HS-27A (cell line): Measurements from ENCODE around the gene KHNYN.

ENCODE experiments used
- DNase-seq: peaks from one replicate; pipeline ENCODE4 v3.0.0-alpha.2; 2012; ENCODE audit warnings: low read depth, missing footprints

KHNYN gene

DNA sequence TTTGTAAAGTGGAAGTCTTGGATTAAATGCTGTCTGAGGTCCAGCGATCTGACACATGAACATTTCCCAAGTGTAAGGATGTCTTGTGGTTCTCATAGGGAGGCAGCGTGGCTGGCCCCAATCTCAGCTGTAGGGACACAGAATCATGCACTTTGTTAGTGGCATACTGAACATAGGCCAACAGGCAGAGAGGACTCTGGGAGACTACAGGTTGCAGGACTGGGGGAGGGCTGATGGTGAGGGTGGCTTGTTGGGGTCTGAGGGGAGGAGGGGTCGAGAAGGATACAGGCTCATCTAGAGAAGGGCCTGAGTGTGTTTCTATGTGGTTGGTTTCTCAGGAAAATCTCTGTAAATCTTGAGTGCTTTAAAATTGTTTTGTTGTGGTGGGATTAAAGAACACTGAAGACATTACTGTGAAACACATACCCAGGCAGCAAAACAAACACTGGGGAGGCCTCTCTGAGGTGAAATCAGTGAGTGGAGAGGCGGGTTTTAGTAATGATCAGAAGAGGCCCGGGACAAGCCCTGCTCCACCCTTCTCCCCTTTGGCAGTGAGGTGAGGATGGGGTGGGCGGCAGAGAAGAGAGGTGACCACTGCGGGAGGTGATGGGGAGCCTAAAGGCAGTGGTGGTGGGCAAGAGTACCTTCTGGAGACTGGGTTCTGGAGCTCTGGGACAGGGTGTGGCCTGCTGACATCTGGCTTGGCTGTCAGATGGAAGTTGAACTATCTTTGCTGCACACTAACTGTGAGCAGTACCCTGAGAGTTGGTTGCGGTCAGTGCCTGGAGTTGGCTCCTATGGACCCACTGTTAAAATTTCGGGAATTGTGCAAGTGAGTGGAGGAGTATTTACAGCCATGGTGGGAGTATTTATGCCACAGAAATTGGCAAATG lies 27.7 kb upstream of the KHNYN start:
- DNase-seq: no peak

DNA sequence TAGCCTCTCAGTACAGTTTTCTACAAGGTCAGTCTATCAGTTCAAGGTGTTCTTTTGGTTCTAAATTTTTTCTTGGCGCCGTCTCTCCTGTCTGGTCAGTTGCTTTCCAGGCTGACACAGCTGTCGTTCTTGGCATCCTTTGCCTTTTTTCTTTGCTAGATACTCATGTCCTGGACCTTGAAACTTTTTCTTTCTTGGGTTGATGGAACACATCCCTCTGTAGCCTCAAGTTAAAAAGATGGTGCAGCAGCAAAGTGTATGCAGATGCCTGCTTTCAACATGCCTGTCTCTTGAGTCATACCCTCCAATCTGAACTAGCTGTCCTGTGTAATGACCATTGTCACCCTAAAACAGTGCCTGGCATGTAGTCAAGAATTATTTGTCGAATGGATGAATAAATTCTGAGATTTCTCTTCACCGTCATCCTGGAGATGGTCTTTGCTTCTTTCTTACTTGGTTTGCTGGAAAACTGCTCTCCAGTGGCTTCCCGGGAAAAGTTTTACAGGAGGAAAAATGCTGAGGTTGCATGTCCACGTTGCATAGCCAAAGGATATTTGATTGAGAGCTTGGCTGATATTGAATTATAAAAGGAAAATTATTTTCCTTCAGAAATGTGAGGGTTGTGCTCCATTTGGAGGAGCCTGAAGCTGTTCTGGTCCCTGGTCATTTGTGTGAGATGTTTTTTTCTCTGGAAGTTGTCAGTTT lies 26.3 kb upstream of the KHNYN start:
- DNase-seq: no peak

- no peak for DNase-seq
Observed at GRCh38 chr14:24404814-24405213, 24.9 kb upstream of the KHNYN start.

GRCh38 chr14:24406416-24406815 lies 23.3 kb upstream of the KHNYN start:
- no peak for DNase-seq

DNA sequence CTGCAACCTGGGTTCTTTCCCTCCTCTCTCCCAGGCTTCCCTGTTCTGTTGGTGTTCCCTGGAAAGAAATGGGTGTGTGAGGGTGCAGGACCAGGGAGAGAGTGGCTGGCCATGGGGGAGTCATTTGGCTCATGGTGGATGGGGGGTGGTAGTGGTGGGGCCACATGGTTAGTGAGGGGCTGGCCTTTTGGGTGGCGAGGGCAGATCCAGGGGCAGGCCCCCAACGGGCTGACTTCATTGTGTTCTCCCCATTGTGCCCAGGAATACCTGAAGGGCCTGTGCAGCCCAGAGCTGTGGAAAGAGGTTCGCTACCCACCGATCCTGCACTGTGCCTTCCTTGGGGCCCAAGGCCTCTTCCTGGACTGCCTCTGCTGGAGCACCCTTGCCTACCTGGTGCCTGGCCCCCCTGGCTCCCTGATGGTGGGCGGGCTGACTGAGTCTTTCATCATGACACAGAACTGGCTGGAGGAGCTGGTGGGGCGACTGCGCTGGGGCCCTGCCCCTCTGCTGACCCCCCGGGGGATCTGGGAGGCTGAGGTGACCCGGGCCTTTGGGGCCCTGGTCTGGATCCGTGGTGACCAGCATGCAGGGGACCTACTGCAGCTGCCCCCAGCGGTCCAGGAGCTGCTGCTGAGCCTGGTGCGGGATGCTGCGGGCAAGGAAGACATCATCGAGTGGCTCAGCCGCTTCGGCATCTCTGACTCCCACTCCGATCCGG lies 22.0 kb upstream of the KHNYN start:
- no peak for DNase-seq

- no peak for DNase-seq
Observed at GRCh38 chr14:24408764-24409163, 21.0 kb upstream of the KHNYN start.

DNA sequence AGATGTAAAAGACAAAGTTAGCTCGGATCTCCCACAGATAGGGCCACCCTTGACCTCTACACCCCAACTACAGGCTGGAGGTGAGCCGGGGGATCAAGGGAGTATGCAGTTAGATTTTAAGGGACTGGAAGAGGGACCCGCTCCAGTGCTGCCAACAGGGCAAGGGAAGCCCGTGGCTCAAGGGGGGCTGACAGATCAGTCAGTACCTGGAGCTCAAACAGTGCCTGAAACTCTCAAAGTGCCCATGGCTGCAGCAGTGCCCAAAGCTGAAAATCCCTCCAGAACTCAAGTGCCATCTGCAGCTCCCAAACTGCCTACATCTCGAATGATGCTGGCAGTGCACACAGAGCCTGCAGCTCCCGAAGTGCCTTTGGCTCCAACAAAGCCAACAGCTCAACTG lies 20.6 kb upstream of the KHNYN start:
- DNase-seq: no peak

GRCh38 chr14:24409956-24410355 lies 19.8 kb upstream of the KHNYN start:
- no peak for DNase-seq

DNA sequence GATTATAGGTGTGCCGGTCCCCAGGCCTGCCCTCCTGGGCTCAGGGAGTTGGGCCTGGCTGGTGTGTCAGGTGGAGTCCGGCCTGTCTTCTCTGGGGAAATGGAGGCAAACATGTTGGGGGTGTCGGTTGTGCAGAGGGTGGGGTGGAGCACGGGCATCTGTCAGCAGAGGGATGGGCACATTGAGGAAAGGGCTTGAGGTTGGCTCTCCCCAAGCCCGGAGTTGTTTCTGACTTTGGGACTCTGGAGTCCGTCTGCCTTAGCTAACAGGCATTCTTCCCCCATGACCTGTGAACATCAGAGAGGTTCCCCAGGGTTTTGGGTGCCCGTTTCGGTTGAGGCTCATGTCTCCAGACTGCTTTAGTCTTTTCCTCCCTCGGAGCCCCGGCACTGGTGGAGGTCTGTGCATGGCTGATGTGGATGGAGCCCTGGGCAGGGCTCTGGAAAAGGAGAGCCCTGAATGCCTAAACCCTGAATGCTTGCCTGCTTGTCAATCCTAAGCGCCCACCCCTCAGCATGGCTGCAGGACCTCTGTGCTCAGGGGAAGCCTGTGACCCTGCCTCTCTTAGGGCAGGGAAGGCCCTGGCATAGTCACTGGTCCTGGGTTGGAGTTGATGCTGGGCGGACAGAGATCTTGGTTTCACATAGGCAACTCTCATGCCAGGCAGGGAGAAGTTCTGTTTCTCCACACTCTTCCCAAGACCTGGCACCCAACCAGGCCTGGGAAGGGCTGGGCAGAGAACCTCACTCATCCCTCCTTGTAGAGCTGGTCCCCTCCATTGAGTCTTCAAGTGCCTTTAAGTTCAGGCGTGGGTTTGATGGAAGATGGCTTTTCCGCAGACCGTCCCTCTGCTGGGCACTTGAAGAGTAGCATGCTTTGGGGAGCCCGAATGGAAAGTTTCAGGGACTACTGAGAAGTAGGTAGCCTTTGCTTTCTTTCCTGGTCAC lies 18.0 kb upstream of the KHNYN start:
- DNase-seq: no peak

DNA sequence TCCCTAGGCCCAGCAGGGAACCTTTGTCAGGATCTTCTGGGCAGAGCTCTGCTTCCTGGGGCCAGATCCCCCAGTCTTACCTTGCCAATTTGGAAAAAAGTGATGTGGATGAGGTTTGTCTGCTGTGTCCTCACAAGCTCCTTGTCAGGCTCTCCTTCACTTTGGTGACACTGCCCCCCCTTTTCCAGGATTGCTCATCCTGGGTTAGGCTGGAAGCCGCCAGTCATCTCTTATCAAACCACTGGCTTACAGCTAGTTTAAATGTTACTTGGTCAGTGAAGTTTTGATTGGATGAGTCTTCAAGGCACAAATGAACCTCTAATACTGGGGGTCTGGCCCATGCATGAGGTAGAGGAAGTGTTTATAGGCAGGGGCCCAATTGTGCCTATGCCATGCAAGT lies 15.7 kb upstream of the KHNYN start:
- DNase-seq: no peak

DNA sequence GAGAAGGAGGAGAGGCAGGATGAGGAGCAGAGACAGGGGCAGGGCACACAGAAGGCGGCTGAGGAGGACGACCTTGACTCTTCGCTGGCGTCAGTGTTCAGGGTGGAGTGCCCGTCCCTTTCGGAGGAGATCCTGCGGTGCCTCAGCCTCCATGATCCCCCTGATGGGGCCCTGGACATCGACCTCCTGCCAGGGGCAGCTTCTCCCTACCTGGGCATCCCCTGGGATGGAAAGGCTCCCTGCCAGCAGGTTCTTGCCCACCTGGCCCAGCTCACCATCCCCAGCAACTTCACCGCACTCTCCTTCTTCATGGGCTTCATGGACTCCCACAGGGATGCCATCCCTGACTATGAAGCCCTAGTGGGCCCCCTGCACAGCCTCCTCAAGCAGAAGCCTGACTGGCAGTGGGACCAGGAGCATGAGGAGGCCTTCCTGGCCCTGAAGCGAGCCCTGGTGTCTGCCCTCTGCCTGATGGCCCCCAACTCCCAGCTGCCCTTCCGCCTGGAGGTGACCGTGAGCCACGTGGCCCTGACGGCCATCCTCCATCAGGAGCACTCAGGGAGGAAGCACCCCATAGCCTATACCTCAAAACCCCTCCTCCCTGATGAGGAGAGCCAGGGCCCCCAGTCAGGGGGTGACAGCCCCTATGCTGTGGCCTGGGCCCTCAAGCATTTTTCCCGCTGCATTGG lies 14.9 kb upstream of the KHNYN start:
- DNase-seq: no peak

DNA sequence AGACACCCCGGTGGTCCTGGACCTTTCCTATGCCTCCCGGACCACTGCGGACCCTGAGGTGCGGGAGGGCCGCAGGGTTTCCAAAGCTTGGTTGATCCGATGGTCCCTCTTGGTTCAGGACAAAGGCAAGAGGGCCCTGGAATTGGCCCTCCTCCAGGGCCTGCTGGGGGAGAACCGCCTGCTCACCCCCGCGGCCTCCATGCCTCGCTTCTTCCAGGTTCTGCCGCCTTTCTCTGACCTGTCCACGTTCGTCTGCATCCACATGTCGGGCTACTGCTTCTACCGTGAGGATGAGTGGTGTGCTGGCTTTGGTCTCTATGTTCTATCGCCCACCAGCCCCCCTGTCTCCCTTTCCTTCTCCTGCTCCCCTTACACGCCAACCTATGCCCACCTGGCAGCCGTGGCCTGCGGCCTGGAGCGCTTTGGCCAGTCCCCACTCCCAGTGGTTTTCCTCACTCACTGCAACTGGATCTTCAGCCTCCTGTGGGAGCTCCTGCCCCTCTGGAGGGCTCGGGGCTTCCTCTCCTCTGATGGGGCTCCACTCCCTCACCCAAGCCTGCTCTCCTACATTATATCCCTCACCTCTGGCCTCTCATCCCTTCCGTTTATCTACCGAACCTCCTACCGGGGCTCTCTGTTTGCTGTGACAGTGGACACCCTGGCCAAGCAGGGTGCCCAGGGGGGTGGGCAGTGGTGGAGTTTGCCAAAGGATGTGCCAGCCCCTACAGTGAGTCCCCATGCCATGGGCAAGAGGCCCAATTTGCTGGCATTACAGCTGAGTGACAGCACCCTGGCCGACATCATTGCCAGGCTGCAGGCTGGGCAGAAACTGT lies 14.1 kb upstream of the KHNYN start:
- no peak for DNase-seq

DNA sequence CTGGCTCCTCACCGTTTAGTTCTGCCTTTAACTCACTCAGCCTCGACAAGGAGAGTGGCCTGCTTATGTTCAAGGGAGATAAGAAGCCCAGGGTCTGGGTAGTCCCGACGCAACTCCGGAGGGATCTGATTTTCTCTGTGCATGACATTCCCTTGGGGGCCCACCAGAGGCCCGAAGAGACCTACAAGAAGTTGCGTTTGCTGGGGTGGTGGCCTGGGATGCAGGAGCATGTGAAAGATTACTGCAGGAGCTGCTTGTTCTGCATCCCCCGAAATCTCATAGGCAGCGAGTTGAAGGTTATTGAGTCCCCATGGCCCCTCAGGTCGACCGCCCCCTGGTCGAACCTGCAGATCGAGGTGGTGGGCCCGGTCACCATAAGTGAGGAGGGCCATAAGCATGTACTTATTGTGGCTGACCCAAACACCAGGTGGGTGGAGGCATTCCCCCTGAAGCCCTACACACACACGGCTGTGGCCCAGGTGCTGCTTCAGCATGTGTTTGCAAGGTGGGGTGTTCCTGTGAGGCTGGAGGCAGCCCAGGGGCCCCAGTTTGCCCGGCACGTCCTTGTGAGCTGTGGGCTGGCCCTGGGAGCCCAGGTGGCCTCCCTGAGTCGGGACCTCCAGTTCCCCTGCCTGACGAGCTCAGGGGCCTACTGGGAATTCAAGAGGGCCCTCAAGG lies 13.4 kb upstream of the KHNYN start:
- no peak for DNase-seq

DNA sequence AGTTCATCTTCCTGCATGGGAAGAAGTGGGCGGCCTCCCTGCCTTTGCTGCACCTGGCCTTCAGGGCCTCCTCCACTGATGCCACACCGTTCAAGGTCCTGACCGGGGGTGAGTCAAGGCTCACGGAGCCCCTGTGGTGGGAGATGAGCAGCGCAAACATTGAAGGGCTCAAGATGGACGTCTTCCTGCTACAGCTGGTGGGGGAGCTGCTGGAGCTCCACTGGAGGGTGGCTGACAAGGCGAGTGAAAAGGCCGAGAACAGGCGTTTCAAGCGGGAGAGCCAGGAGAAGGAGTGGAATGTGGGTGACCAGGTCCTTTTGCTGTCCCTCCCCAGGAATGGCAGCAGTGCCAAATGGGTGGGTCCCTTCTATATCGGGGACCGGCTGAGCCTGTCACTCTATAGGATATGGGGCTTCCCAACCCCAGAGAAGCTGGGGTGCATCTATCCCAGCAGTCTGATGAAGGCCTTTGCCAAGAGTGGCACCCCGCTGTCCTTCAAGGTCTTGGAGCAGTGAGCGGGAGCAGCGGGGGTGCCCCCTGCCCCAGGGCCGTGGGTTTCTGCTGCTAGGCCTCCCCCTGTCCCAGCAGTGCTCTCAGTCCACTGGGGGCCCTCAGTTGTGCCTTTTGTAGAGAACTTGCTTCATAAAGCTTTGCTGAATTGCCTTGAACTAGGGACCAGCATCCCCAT lies 12.7 kb upstream of the KHNYN start:
- no peak for DNase-seq

GRCh38 chr14:24417832-24418491 lies 11.8 kb upstream of the KHNYN start:
- DNase-seq: no peak

DNA sequence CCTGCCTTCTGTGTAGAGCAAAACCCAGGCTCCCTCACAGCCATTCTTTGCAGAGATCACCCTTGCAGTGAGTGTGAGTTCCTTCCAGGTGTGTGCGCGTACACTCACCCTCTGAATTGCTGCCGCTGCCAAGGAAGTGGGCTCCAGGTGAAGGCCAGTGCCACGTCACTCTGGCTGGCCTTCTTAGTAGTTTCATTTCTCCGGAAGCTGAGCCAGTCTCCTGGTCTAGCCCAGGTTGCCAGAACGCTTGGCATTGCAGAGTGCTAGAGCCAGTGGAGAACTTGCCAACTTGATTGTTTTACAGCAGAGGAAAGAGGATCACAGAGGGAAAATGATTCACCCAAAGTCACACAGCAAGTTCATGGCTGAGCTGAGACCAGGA lies 11.3 kb upstream of the KHNYN start:
- DNase-seq: no peak

GRCh38 chr14:24422261-24422660 lies 7.5 kb upstream of the KHNYN start:
- DNase-seq: no peak
